Activated effector memory CD4-positive, alpha-beta T cell treated with Interleukin-2 at 50 U/mL for 16 hours (primary cell): Measurements from ENCODE around the gene CTNNA1.
A peak's percentile ranks its signal among the peaks of the same experiment; 100 is the strongest.
"Not testable (repeated sequence)": the region's sequence is repeated elsewhere in the genome, so short reads cannot be mapped to it uniquely, and the experiment has no call there.

ENCODE experiments used
- DNase-seq: peaks from one replicate; pipeline ENCODE4 v3.0.0-alpha.2; 2020

The CTNNA1 gene, protein sequence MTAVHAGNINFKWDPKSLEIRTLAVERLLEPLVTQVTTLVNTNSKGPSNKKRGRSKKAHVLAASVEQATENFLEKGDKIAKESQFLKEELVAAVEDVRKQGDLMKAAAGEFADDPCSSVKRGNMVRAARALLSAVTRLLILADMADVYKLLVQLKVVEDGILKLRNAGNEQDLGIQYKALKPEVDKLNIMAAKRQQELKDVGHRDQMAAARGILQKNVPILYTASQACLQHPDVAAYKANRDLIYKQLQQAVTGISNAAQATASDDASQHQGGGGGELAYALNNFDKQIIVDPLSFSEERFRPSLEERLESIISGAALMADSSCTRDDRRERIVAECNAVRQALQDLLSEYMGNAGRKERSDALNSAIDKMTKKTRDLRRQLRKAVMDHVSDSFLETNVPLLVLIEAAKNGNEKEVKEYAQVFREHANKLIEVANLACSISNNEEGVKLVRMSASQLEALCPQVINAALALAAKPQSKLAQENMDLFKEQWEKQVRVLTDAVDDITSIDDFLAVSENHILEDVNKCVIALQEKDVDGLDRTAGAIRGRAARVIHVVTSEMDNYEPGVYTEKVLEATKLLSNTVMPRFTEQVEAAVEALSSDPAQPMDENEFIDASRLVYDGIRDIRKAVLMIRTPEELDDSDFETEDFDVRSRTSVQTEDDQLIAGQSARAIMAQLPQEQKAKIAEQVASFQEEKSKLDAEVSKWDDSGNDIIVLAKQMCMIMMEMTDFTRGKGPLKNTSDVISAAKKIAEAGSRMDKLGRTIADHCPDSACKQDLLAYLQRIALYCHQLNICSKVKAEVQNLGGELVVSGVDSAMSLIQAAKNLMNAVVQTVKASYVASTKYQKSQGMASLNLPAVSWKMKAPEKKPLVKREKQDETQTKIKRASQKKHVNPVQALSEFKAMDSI

DNA sequence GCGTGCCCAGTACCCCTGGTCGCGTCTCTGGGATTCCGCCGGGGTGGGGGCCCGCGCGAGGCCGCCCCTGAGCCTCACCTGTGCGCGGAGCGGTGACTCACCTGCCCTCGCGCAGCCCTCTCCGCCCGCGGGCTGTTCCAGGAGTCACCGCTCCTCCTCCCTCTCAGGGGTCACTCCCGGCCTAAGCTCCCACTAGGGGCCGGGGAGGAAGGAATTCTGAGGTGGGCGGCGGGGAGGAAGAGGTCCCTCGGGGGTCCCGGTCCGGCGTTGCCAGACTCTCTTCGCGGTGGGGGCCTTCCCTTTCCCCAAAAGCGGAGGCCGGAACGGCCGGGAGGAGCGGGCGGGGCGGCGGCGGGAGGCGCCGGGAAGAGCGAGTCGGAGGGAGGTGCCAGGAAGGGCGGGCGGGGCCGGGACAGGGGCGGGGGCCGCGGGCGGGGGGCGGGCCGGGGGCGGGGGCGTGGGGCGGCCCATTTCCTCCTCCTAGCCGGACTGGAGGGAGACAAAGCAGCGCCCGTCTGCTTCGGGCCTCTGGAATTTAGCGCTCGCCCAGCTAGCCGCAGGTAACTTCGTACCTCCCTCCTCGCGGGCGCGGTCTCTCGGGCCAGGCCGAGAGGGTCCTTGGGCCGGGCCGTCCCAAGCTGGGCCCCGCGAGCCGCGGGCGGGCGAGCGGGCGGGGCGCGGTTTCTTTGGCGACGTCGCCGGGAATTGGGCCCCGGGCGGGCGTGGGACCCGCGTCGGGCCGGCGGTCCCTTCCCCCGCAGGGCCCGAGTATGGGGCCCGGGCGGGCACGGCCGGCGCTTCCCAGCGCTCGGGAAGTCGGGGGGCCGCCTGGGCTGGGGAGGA, at the start of gene CTNNA1:
Gene CTNNA1, plus strand, starts transcription at position 475 of the 843 bp plus-strand sequence. CDS start 28,500 bp downstream, outside the sequence.
- peak; percentile 60 for DNase-seq

DNA sequence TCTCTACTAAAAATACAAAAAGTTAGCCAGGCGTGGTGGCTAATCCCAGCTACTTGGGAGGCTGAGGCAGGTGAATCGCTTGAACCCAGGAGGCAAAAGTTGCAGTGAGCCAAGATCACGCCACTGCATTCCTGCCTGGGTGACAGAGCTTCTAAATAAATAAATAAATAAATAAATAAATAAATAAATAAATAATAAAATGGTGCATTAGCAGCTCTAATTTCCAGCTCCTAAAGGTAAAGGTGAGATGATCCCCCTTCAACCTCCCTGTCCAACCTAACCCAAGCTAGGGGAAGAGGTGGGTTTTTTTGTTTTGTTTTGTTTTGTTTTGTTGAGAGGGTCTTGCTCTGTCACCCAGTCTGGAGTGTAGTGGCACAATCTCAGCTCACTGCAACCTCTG, 49.4 kb upstream of the CTNNA1 start:
- not testable (repeated sequence) for DNase-seq

DNA sequence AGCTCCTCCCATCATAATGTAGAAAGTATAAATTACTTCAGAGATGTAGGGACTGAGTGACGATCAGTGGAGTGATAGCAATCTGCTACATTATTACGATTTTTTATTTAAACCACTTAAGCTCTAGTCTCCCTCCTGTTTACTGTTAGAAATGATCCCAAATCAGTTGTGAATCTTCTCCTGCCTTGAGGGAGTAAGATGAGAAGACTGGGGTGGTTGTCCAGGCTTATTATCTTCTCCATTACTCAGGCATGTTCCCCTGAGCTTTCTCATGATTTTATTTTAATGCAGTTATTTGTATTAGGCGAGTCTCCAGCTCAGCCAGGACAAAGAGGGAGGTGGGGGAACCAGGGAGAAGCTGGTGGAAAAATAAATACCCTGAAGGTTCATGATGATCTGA, 48.2 kb upstream of the CTNNA1 start:
- DNase-seq = no peak

DNA sequence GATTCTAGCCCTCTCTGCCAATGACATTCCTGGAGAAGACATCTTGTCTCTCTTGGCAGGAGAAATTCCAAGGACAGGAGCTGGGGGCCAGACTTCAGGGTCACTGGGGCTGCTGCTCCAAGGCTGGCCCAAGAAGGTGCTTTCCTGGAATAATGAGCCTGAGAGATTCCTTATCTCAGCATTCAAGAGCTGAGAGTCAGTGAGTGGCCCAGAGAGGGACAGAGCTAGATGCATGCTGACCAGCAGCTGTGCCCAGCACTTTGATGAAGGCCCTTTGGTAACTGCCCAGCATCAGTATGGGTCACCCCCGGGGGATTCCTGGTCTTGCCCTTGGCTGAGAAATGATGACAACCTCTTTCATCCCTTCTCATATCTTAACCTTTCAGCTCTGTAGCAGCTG, 47.7 kb upstream of the CTNNA1 start:
- no peak for DNase-seq

DNA sequence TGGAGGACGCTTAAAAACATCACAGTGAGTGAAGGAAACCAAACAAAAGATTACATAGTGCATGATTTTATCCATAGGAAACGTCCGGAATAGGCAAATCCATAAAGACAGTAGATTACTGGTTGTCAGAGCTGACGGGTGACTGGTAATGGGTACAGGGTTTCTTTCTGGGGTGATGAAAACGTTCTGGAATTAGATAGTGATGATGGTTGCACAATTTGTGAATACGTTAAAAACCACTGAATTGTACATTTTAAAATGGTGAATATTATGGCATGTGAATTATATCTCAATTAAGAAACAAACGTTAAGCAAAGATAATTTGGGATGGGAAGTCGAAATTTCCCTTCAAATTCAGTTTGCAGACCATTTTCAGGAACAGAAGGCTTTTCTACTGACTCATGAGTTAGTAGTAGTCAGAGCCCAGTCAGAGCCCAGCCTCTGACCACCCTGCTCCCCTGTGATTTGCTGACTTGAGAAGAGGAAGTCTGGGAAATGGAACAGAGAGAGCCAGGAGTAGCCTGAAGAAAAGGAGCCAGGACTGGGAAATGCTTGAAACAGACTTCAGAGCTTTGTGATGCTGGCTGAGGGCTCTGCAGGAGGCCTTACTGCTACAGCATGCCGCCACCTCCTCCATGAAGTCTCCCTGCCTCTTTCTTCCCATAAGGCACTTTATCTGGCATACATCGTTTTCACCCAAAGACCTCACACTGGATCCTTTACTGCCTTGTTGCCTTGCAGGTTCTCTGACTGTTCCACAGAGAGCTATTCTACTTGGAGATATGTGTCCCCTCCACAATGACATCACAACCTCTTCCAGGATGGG, 46.4 kb upstream of the CTNNA1 start:
- no peak for DNase-seq

DNA sequence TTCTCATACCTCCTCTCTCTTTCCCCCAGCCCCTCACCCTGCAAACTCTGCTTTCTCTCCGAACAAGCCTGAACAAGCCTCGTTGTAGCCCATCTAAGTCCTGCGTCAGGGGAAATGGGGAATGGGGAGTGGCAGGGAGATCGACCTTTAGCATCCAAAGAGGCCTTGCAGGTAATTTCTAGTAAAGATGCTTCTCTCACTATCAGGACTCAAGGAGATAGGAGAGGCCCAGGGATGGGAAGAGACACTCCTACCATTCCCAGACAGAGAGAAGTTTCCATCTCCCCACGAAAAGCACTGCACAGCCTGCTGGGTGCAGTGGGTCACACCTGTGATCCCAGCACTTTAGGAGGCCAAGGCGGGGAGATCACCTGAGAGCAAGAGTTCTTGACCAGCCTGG, 44.4 kb upstream of the CTNNA1 start:
- no peak for DNase-seq

DNA sequence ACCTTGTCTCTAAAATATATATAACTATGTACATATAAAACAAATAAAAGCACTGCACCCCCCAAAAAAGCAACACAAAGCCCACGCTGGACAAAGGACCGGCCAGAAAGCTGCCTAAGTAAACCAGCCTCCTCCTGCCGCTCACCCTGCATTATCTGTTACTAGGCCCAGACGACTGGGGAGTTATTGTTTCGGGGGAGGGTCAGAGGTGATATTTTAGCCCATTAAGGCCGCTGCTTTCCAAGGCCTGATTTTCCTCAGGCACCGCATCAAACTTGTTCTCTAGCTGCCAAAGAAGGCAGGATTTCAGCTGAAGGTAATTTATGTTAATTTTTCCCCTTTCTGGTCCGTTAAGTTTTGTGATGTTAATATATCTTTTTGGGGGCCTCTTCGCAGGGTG, 44.0 kb upstream of the CTNNA1 start:
- no peak for DNase-seq

DNA sequence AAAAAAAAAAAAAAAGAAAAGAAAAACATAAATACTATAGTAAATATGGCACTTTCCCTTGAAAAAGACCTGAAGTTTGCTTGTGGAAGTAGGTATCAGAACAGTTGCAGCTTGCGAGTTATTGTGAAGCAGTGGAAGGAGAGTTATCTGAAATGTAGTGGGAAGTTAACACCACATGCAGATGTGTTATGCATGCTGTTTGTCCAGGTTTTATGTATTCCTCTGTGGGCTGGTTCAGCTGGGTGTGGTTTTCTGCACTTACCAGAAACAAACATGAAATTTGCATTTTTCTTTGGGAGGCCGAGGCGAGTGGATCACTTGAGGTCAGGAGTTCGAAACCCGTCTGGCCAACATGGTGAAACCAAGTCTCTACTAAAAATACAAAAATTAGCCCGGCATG, 42.1 kb upstream of the CTNNA1 start:
- no peak for DNase-seq

DNA sequence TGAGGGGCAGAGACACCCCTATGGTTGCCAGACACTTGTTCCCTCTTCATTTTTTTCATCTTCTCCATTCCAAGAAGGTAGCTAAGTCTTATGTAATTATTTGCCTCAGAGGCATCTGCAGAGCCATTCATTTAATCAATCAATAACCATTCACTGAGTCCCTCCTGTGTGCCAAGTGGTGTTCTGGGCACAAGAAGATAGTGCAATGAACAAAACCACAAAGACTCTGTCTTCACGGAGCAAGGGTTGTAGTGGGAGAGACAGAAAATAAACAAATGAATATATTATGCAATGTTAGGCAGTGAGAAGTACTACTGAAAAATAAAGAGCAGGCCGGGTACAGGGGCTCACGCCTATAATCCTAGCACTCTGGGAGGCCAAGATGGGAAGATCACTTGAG, 41.4 kb upstream of the CTNNA1 start:
- DNase-seq = no peak

DNA sequence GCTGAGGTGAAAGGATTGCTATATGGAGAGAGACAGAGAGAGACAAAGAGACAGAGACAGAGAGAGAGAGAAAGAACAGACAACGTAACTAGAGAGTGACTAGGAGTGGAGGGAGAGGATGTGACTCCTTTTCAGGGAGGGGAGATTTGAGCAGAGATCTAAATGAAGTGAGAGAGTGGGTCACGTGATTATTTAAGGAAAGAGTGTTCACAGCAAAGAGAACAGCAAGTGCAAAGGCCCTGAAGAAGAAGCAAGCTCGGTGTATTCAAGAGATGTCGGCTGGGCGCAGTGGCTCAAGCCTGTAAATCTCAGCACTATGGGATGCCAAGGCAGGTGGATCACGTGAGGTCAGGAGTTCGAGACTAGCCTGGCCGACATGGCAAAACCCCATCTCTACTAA, 40.9 kb upstream of the CTNNA1 start:
- no peak for DNase-seq

DNA sequence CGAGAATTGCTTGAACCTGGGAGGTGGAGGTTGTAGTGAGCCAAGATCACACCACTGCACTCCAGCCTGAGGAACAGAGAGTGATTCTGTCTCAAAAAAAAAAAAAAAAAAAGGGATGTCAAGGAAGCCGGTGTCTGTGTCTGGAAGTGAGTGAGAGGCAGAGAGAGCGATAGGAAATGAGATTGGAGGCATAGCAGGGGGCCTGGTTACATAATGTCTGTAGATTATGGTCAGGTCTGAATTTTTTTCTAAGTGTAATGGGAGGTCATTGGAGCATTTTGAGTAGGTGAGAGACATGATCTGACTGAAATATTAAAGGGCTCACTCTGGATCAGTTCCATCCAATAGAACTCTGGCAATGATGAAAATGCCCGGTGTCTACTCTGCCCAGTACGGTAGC, 40.4 kb upstream of the CTNNA1 start:
- no peak for DNase-seq

DNA sequence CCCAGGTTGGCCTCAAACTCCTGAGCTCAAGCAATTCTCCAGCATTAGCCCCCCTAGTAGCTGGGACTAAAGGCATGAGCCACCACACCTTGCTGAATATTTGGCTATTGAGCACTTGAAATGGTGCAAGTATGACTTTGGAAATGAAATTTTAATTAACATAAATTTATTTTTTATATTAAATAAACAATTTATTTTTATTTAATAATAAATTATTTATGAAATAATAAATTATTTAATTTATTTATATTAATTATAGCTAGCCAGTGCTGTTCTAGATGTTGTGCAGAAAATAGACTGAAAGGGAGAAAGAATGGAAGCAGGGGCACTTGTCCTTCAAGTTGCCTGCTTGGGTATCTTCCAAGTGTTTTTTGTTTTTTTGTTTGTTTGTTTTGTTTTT, 40.0 kb upstream of the CTNNA1 start:
- DNase-seq = no peak

DNA sequence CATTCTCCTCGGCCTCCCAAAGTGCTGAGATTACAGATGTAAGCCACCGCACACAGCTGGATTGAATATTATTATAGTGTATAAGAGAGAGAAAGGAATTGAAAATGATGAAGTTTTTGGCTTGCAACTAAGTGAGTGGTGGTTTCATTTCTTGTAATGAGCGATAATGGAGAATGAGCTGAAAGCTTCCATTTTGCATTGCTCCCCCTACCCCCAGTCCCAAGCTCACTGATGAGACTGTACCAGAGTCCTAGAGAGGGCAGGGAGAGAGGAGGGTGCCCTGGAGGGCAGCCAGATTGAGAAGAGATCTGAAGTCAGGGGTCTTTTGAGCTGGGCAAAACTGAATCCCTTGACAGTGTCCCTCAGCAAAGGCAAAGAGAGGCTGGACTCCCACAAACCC, 38.5 kb upstream of the CTNNA1 start:
- DNase-seq = no peak

DNA sequence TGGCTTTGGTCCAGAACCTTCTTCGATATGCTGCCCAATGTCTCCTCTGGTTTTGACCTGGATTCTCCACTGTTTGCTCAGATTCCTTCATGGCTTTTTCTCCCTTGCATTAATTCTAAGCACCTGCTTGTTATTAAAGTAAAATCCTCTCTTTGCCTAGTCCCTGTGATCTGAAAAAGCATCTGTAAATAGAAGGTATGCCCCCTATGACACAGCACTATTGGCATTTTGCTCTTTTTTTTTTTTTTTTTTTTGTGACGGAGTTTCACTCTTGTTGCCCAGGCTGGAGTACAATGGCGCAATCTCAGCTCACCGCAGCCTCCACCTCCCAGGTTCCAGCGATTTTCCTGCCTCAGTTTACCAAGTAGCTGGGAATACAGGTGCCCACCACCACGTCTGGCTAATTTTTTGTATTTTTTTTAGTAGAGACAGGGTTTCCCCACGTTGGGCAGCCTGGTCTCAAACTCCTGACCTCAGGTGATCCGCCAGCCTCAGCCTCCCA, 37.2 kb upstream of the CTNNA1 start:
- not testable (repeated sequence) for DNase-seq

DNA sequence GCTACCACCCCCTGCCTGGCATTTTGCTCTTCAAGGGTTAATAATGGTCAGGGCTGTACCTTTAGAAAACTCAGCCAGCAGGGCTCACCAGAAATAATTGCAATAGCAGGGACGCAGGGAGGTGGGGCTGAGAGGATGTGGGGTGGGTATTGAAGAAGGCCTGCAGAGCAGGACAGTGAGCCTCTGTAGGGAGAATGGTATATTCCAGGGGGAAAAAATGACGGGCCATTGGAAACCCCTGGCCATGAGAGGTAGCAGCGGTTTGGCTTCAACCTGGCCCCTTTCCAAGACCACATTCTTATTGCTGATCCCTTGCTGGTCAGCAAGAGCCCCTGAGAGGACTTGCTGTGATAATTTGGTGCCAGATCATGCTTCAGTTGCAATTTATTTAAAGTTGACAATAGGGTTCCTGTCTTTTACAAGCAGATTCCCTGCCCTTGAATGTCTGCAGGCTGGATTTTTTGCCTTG, 36.7 kb upstream of the CTNNA1 start:
- DNase-seq = no peak

DNA sequence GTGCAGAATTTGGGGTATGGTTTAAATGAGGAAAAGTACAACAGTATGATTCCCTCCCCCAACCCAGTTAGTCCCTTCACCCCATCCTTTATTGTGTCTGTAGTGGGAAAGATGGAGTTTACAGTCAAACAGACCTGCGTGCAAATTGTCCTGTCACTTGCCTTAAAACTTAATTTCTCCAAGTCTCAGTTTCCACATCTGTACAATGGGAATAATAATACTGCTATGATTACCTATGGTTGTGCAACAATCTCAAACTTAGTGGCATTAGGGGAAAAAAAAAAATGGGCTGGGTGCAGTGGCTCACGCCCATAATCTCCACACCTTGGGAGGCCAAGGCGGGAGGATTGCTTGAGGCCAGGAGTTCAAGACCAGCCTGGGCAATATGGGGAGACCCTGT, 35.8 kb upstream of the CTNNA1 start:
- no peak for DNase-seq

DNA sequence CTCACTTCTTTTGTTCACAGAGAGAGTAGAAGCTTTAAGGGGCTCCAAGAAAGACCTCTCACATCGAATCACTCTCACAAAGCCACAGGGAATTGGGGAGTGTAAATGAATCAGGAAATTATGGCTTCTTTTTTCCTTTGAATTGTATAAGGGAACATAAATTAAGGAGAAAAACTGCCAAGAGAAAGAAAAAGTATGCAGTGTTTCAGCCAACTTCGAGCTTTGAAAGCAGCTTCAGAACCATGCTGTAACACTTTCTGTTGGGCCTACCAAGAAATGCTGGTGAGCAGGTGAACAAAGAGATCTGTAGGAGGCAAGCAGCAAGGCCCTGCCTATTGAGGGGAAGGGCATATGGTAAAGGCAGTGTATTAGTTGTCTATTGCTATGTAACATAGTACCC, 33.4 kb upstream of the CTNNA1 start:
- no peak for DNase-seq

DNA sequence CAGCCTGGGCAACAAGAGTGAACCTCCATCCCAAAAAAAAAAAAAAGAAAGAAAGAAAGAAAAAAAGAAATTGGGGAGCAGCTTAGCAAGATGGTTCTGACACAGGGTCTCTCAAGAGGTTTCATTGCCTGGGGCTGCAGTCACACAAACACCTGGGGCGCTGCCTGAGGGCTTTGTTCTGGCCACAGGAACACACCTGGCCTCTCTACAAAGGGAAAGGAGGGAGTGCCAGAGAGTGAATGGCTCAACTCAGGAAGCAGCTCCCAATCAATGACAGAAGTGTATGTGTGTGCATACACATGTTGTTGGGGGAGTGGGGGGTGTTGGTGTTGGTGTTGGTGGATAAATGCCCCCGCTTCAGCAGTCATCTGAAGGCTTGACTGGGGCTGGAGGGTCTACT, 32.4 kb upstream of the CTNNA1 start:
- no peak for DNase-seq

DNA sequence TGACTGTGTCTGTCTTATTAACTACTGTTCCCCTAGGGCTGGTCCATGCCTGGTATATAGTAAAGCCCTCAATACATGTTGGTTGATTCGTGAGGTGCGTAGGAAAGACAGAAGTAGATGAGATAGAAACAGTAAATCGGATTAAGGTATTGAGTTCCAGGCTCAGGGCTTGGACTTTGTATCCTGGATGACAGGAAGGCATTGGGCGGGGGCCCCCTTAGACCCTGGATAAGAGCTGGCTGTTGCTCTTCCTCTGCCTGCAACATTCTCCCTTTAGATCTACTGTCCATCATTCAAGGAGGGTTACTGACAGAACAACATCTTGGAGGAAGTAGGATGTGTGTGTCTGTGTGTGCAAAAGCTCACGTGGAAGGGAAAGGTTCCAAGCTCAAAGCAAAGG, 31.2 kb upstream of the CTNNA1 start:
- DNase-seq = no peak

DNA sequence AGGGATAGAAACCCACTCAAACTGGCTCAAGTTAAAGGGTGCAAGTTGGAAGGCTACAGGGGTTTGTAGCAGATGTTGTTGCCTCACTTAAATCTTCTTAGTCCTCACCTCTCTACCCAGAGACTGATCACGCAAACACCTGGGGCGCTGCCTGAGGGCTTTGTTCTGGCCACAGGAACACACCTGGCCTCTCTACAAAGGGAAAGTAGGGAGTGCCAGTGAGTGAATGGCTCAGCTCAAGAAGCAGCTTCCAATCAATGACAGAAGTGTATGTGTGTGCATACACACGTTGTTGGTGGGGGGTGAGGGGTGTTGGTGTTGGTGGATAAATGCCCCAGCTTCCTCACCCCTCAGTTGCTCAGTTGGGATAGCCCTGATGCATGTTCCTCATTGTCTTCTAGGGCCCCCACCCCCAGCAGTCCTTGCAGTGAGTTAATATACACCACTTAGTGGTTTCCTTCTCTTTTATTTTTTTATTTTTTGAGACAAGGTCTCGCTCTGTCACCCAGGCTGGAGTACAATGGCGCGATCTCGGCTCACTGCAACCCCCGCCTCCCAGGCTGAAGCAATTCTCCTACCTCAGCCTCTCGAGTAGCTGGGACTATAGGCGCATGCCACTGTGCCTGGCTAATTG, 30.6 kb upstream of the CTNNA1 start:
- no peak for DNase-seq

DNA sequence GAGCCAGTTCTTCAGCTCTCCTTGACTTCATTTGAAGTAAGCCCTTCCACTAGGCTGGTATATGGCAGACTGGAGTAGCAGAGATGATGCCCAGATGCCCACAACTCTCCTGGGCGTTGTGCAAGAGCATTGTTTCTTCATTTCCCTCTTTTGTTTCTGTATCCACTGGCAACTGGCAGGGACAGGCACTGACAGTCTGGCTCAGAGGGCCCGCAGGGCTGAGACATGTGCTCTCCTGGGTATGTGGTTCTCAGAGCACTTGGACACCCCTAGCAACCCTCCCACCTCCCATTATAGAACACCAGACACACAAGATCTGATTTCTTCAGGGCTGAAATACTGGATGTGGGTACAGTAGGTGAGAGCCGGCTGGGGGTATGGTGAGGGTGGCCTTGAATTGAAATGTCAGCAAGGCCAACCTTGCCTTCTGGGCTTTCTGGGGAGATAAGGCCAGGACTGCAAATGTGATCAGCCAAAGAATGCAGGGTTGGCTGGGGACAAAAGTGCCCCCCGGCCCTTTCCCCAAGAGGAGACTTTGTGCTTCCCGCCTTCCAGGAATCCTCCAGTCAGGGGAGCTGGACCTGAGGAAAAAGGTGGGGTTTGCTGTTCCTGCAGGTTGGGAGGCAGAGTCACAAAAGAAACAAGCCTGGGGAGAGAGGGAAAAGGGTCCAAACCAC, 28.6 kb upstream of the CTNNA1 start:
- DNase-seq = no peak
